GM21529 (cell line): ENCODE results near the gene ZNF599.

Experiments used
- ATAC-seq: cut with Tn5 transposase; IDR thresholded peaks from one replicate; pipeline ENCODE4 v1.9.1; 2021; ENCODE audit not compliant: unreplicated experiment

Gene ZNF599

GRCh38 chr19:34744896-34745690, 27.9 kb downstream of the ZNF599 start:
- ATAC-seq, result no peak

GRCh38 chr19:34734537-34735103, 38.4 kb downstream of the ZNF599 start:
- no peak for ATAC-seq

- peak; percentile 81 for ATAC-seq
Observed at GRCh38 chr19:34733746-34734536, 39.1 kb downstream of the ZNF599 start, which contains the start of gene ZNF181. Gene ZNF181 (plus strand): TSS chr19:34734243. CDS start chr19:34735038, 795 bp downstream.

- peak; percentile 17 for ATAC-seq
Observed at GRCh38 chr19:34733266-34733745, 39.7 kb downstream of the ZNF599 start.

- no peak for ATAC-seq
Observed at GRCh38 chr19:34732612-34733211, 40.3 kb downstream of the ZNF599 start.

GRCh38 chr19:34731964-34732363, 41.1 kb downstream of the ZNF599 start:
- no peak for ATAC-seq

- no peak for ATAC-seq
Observed at GRCh38 chr19:34731019-34731829, 41.8 kb downstream of the ZNF599 start.

- ATAC-seq, result no peak
Observed at GRCh38 chr19:34725400-34725799, 47.6 kb downstream of the ZNF599 start.

- ATAC-seq, result no peak
Observed at GRCh38 chr19:34722353-34722752, 50.7 kb downstream of the ZNF599 start.

GRCh38 chr19:34715357-34715756, 57.7 kb downstream of the ZNF599 start:
- no peak for ATAC-seq

GRCh38 chr19:34713262-34713637, 59.8 kb downstream of the ZNF599 start:
- no peak for ATAC-seq

GRCh38 chr19:34712395-34713261, 60.4 kb downstream of the ZNF599 start:
- no peak for ATAC-seq

GRCh38 chr19:34711890-34712289, 61.1 kb downstream of the ZNF599 start:
- ATAC-seq, result no peak
